A204.1 (cell line): ENCODE data around the gene ZNF384.
A peak's percentile ranks its signal among the peaks of the same experiment; 100 is the strongest.
"Not testable (repeated sequence)": the region's sequence is repeated elsewhere in the genome, so short reads cannot be mapped to it uniquely, and the experiment has no call there.

ENCODE experiments used
- FAIRE-seq: peaks from 2 replicates; lab custom pipeline; 2012; peaks lifted over from hg19 to GRCh38; lab: Jason Lieb, UNC

Gene ZNF384

GRCh38 chr12:6688999-6689882, at the start of gene ZNF384:
TSS of gene ZNF384 (minus strand) at chr12:6689375. CDS start at chr12:6679520, 9,855 bp downstream.
- peak; percentile 98 for FAIRE-seq

- FAIRE-seq: no peak
Measured at GRCh38 chr12:6736754-6737153, 47.6 kb upstream of the ZNF384 start.

GRCh38 chr12:6735448-6736191, 46.4 kb upstream of the ZNF384 start:
- FAIRE-seq: peak; percentile 92

GRCh38 chr12:6734506-6735387, 45.6 kb upstream of the ZNF384 start:
- no peak for FAIRE-seq

- no peak for FAIRE-seq
Measured at GRCh38 chr12:6730169-6730568, 41.0 kb upstream of the ZNF384 start.

- FAIRE-seq: no peak
Measured at GRCh38 chr12:6729186-6729585, 40.0 kb upstream of the ZNF384 start.

- FAIRE-seq: no peak
Measured at GRCh38 chr12:6725350-6725749, 36.2 kb upstream of the ZNF384 start.

- no peak for FAIRE-seq
Measured at GRCh38 chr12:6724409-6724797, 35.2 kb upstream of the ZNF384 start.

GRCh38 chr12:6723607-6724408, 34.6 kb upstream of the ZNF384 start, which contains the start of gene COPS7A:
TSS of gene COPS7A (plus strand) at chr12:6724046. CDS start at chr12:6724657, 611 bp downstream.
- FAIRE-seq: peak; percentile 99

- no peak for FAIRE-seq
Measured at GRCh38 chr12:6722863-6723262, 33.7 kb upstream of the ZNF384 start.

- FAIRE-seq: no peak
Measured at GRCh38 chr12:6716874-6717437, 27.8 kb upstream of the ZNF384 start.

- not testable (repeated sequence) for FAIRE-seq
Measured at GRCh38 chr12:6716031-6716873, 27.1 kb upstream of the ZNF384 start.

GRCh38 chr12:6708960-6709394, 19.8 kb upstream of the ZNF384 start:
- no peak for FAIRE-seq

GRCh38 chr12:6708351-6708750, 19.2 kb upstream of the ZNF384 start:
- FAIRE-seq: not testable (repeated sequence)

GRCh38 chr12:6703631-6704030, 14.5 kb upstream of the ZNF384 start:
- FAIRE-seq: no peak

- FAIRE-seq: no peak
Measured at GRCh38 chr12:6701078-6701768, 12.0 kb upstream of the ZNF384 start.

GRCh38 chr12:6700646-6701051, 11.5 kb upstream of the ZNF384 start, which contains the start of gene PIANP:
TSS of gene PIANP (minus strand) at chr12:6700815. CDS start at chr12:6698061, 2,754 bp downstream.
- no peak for FAIRE-seq

GRCh38 chr12:6699989-6700645, 10.9 kb upstream of the ZNF384 start:
- FAIRE-seq: no peak
